PC-9 (cell line): ENCODE data around the gene GORASP1. TPM values are rescaled to one million over a fixed set of nuclear protein-coding genes. Genes with fewer than 3 reads are reported as not detected.

Experiments
- BruUV-seq: library from RNA; stranded (reverse); fragments of 400-500 nt; replicated peaks from 2 replicates; lab custom pipeline; 2021; lab: Mats Ljungman, UMichigan
- CTCF ChIA-PET: fragments of 300-600 bp; sonication (Branson Sonifier 250); formaldehyde crosslinking; loops from one replicate; lab custom pipeline; 2022; ENCODE audit warnings: antibody characterized with exemption; lab: Charles Lee
- POLR2A ChIA-PET: fragments of 300-600 bp; sonication (Branson Sonifier 250); formaldehyde crosslinking; loops from one replicate; lab custom pipeline; 2022; ENCODE audit warnings: antibody characterized with exemption; ENCODE audit not compliant: unreplicated experiment; lab: Charles Lee
- DNase-seq, 2 experiments: peaks; one replicate each; pipeline versions ENCODE4 v3.0.0 to v3.0.0-alpha.2; 2015 to 2022; ENCODE audit warnings: mixed read lengths in 1 of 2
- H2AFZ ChIP-seq: fragments of 200-600 bp; sonication (generic); 2 replicates; pipeline ENCODE4 v1.8.1; 2017; ENCODE audit warnings: antibody characterized with exemption
- H3F3A ChIP-seq: fragments of 200-600 bp; sonication (generic); 2 replicates; pipeline ENCODE4 v1.8.1; 2017; ENCODE audit warnings: antibody characterized with exemption, mild to moderate bottlenecking, low read depth; ENCODE audit not compliant: insufficient read depth
- H3K27ac ChIP-seq: fragments of 200-600 bp; sonication (generic); 2 replicates; pipeline ENCODE4 v1.6.1; 2016; ENCODE audit warnings: mixed run types
- H3K27me3 ChIP-seq: fragments of 200-600 bp; sonication (generic); 2 replicates; pipeline ENCODE4 v1.6.1; 2016; ENCODE audit warnings: low read depth, mixed run types; ENCODE audit not compliant: insufficient read depth
- H3K36me3 ChIP-seq: fragments of 200-600 bp; sonication (generic); 2 replicates; pipeline ENCODE4 v1.6.1; 2016; ENCODE audit warnings: low read depth, mixed run types
- H3K4me1 ChIP-seq: fragments of 200-600 bp; sonication (generic); replicated peaks from 2 replicates; pipeline ENCODE4 v1.6.1; 2016; ENCODE audit warnings: mixed run types; ENCODE audit not compliant: insufficient read depth
- H3K4me2 ChIP-seq: fragments of 200-600 bp; sonication (generic); 2 replicates; pipeline ENCODE4 v1.6.1; 2017; ENCODE audit warnings: mixed run types
- H3K4me3 ChIP-seq: fragments of 200-600 bp; sonication (generic); 2 replicates; pipeline ENCODE4 v1.6.1; 2016; ENCODE audit warnings: mixed run types
- H3K79me2 ChIP-seq: fragments of 200-600 bp; sonication (generic); 2 replicates; pipeline ENCODE4 v1.6.1; 2017; ENCODE audit warnings: low read depth, mixed run types
- H3K9me2 ChIP-seq: fragments of 200-600 bp; sonication (generic); 2 replicates; pipeline ENCODE4 v1.8.1; 2017; ENCODE audit warnings: mild to moderate bottlenecking; ENCODE audit not compliant: insufficient read depth
- H3K9me3 ChIP-seq: fragments of 200-600 bp; sonication (generic); 2 replicates; pipeline ENCODE4 v1.8.1; 2016; ENCODE audit warnings: low read depth; ENCODE audit not compliant: insufficient read depth
- H4K20me1 ChIP-seq: fragments of 200-600 bp; sonication (generic); 2 replicates; pipeline ENCODE4 v1.8.1; 2017; ENCODE audit not compliant: insufficient read depth
- CTCF ChIP-seq: fragments of 200-600 bp; sonication (generic); conservative IDR thresholded peaks from 2 replicates; pipeline ENCODE4 v1.6.1; 2017; ENCODE audit warnings: mixed run types, antibody characterized with exemption, mild to moderate bottlenecking, moderate library complexity
- EZH2 ChIP-seq: fragments of 200-600 bp; sonication (generic); IDR thresholded peaks from 2 replicates; pipeline ENCODE4 v1.8.0; 2017; ENCODE audit warnings: antibody characterized with exemption, low read depth
- intact Hi-C: fragments of 100-400 bp; cut with micrococcal nuclease; formaldehyde crosslinking; loops from one replicate; pipeline ENCODE4 v1.10.0; 2022; ENCODE audit not compliant: unreplicated experiment
- total RNA-seq: library from RNA; stranded (reverse); gene quantifications from 2 replicates; pipeline ENCODE4 v1.2.3, GENCODE V29; 2021

GORASP1 gene
- total RNA-seq, 1 experiment from 2014 or later = 43.4 TPM

- Histone ChIP-seq H3K4me2 (peak overlapping the region; percentile 56), H3K4me1 (peaks cover 41% of the 10 kb centered on the region), H3F3A (peaks cover 25% of the 10 kb centered on the region), H4K20me1 (no peaks in the 10 kb centered on the region), H3K79me2 (no peaks in the 10 kb centered on the region), H3K9me3 (no peaks in the 10 kb centered on the region), H2AFZ (no peak overlapping the region), H3K36me3 (no peaks in the 10 kb centered on the region), H3K9me2 (no peaks in the 10 kb centered on the region), H3K4me3 (no peak overlapping the region), H3K27me3 (no peaks in the 10 kb centered on the region), H3K27ac (peak overlapping the region; percentile 68)
- BruUV-seq = TSS peak; percentile 21
- CTCF ChIA-PET = interaction anchor here (0.6 to 3.8 kb wide), 9 partner anchors 18 to 162 kb away, joined by 3 to 30 read pairs (median 3); partner anchors contain the start of genes GORASP1 and TTC21A
- peak; percentile 58 to 95 for DNase-seq
- TF ChIP-seq CTCF (no peak), EZH2 (no peak)
- intact Hi-C loops = loop anchor here (1.0 kb wide), 6 partner anchors 15 to 162 kb away; partner anchors contain the start of genes GORASP1 and TTC21A
- POLR2A ChIA-PET = interaction anchor here (0.5 to 1.1 kb wide), 9 partner anchors 15 to 260 kb away, joined by 3 to 14 read pairs (median 4); no protein-coding TSS in a partner anchor
These were observed 18.5 kb upstream of the GORASP1 start for GRCh38 chr3:39125841-39126500.

- Histone ChIP-seq H3F3A (peaks cover 25% of the 10 kb centered on the region), H3K4me2 (peak overlapping the region; percentile 56), H3K4me3 (no peak overlapping the region), H3K79me2 (no peaks in the 10 kb centered on the region), H3K9me3 (no peaks in the 10 kb centered on the region), H4K20me1 (no peaks in the 10 kb centered on the region), H3K27ac (peak overlapping the region; percentile 68), H3K27me3 (no peaks in the 10 kb centered on the region), H3K36me3 (no peaks in the 10 kb centered on the region), H3K4me1 (peaks cover 41% of the 10 kb centered on the region), H2AFZ (no peak overlapping the region), H3K9me2 (no peaks in the 10 kb centered on the region)
- no peak for TF ChIP-seq EZH2
- peak; percentile 63 for TF ChIP-seq CTCF
- POLR2A ChIA-PET = interaction anchor here (0.6 to 1.1 kb wide), 6 partner anchors 16 to 259 kb away, joined by 3 to 6 read pairs (median 3); no protein-coding TSS in a partner anchor
- no TSS peak for BruUV-seq
- CTCF ChIA-PET = interaction anchor here (0.5 to 3.8 kb wide), 6 partner anchors 17 to 163 kb away, joined by 3 to 30 read pairs (median 4); partner anchors contain the start of genes GORASP1 and TTC21A
- intact Hi-C loops = loop anchor here (1.0 kb wide), 3 partner anchors 16 to 163 kb away; partner anchors contain the start of genes GORASP1 and TTC21A
- DNase-seq = peak; percentile 51 to 61
These were observed 17.7 kb upstream of the GORASP1 start for GRCh38 chr3:39124876-39125840.

- no TSS peak for BruUV-seq
- POLR2A ChIA-PET = no interaction called here
- CTCF ChIA-PET = no interaction called here
These were observed 15.4 kb upstream of the GORASP1 start for GRCh38 chr3:39122813-39123212.

More at GRCh38 chr3:39122813-39123212, 15.4 kb upstream of the GORASP1 start:
- H3K9me3 ChIP-seq = no peaks in the 10 kb centered on the region
- no peak overlapping the region for H2AFZ ChIP-seq
- H3K27me3 ChIP-seq = no peaks in the 10 kb centered on the region
- peaks cover 39% of the 10 kb centered on the region for H3K4me1 ChIP-seq
- peaks cover 25% of the 10 kb centered on the region for H3F3A ChIP-seq
- no peaks in the 10 kb centered on the region for H3K79me2 ChIP-seq
- no peaks in the 10 kb centered on the region for H3K9me2 ChIP-seq
- H3K36me3 ChIP-seq = no peaks in the 10 kb centered on the region
- H3K4me3 ChIP-seq = no peak overlapping the region
- no peak overlapping the region for H3K4me2 ChIP-seq
- TF ChIP-seq CTCF (no peak), EZH2 (no peak)
- H3K27ac ChIP-seq = no peak overlapping the region
- intact Hi-C loops = no loop called here
- H4K20me1 ChIP-seq = no peaks in the 10 kb centered on the region
- DNase-seq = no peak
